ENCODE measurements around the gene GTPBP6. TPM values are rescaled to one million over a fixed set of nuclear protein-coding genes. Genes with fewer than 3 reads are reported as not detected.
"Not testable (repeated sequence)": the region's sequence is repeated elsewhere in the genome, so short reads cannot be mapped to it uniquely, and the experiment has no call there.

GTPBP6 gene
- total RNA-seq, 1 donor from 2014 or later, result 55.1 TPM

GRCh38 chrX:332916-333610 is 14.5 kb upstream of the GTPBP6 start:
- Histone ChIP-seq H3K9me3 (no peaks in the 10 kb centered on the region), H3K4me3 (no peak overlapping the region), H3K4me1 (peaks cover 9% of the 10 kb centered on the region), H3K27me3 (peaks cover 12% of the 10 kb centered on the region), H3K36me3 (no peaks in the 10 kb centered on the region), H3K27ac (no peak overlapping the region)
- TF ChIP-seq CTCF (IDR thresholded peaks at IDR 0.05), result no peak
- intact Hi-C loops (cut with DNase I), result no loop called here
- peak; percentile 61 for DNase-seq
- no peak for ATAC-seq

- Histone ChIP-seq H3K27me3 (peaks cover 12% of the 10 kb centered on the region), H3K27ac (no peak overlapping the region), H3K9me3 (no peaks in the 10 kb centered on the region), H3K36me3 (no peaks in the 10 kb centered on the region), H3K4me1 (peaks cover 9% of the 10 kb centered on the region), H3K4me3 (no peak overlapping the region)
- ATAC-seq (no peak), DNase-seq (peak; percentile 51)
- no peak for TF ChIP-seq CTCF (IDR thresholded peaks at IDR 0.05)
- intact Hi-C loops (cut with DNase I), result no loop called here
Measured at GRCh38 chrX:332496-332860, 13.9 kb upstream of the GTPBP6 start.

GRCh38 chrX:331825-332495 is 13.4 kb upstream of the GTPBP6 start:
- intact Hi-C loops (cut with DNase I), result no loop called here
- Histone ChIP-seq H3K27ac (no peak overlapping the region), H3K4me3 (no peak overlapping the region), H3K27me3 (peaks cover 12% of the 10 kb centered on the region), H3K4me1 (peaks cover 9% of the 10 kb centered on the region), H3K9me3 (no peaks in the 10 kb centered on the region), H3K36me3 (no peaks in the 10 kb centered on the region)
- ATAC-seq, result peak; percentile 4
- peak; percentile 62 for DNase-seq
- no peak for TF ChIP-seq CTCF (IDR thresholded peaks at IDR 0.05)

GRCh38 chrX:331151-331824 is 12.7 kb upstream of the GTPBP6 start:
- peaks cover 12% of the 10 kb centered on the region for H3K27me3 ChIP-seq
- ATAC-seq (peak; percentile 21), DNase-seq (peak; percentile 64)
- peak overlapping the region; percentile 8 for H3K4me3 ChIP-seq
- H3K36me3 ChIP-seq, result no peaks in the 10 kb centered on the region
- no peak for TF ChIP-seq CTCF (IDR thresholded peaks at IDR 0.05)
- H3K27ac ChIP-seq, result no peak overlapping the region
- H3K9me3 ChIP-seq, result no peaks in the 10 kb centered on the region
- H3K4me1 ChIP-seq, result peaks cover 9% of the 10 kb centered on the region
- intact Hi-C loops (cut with DNase I), result no loop called here

GRCh38 chrX:330726-331150 is 12.1 kb upstream of the GTPBP6 start:
- DNase-seq (no peak), ATAC-seq (no peak)
- TF ChIP-seq CTCF (IDR thresholded peaks at IDR 0.05), result no peak
- Histone ChIP-seq H3K9me3 (no peaks in the 10 kb centered on the region), H3K27me3 (peaks cover 12% of the 10 kb centered on the region), H3K4me3 (no peak overlapping the region), H3K4me1 (peaks cover 9% of the 10 kb centered on the region), H3K27ac (no peak overlapping the region), H3K36me3 (no peaks in the 10 kb centered on the region)
- intact Hi-C loops (cut with DNase I), result no loop called here

- H3K4me3 ChIP-seq; H3K9me3 ChIP-seq; H3K27ac ChIP-seq; intact Hi-C loops (cut with DNase I); H3K4me1 ChIP-seq; H3K36me3 ChIP-seq; ATAC-seq: not testable (repeated sequence)
- H3K27me3 ChIP-seq, result peaks cover 12% of the 10 kb centered on the region
- DNase-seq, result peak; percentile 56
Measured at GRCh38 chrX:330141-330725, 11.6 kb upstream of the GTPBP6 start.
